ENCODE measurements around the gene CERS3. TPM values are rescaled to one million over a fixed set of nuclear protein-coding genes. Genes with fewer than 3 reads are reported as not detected.

Gene CERS3
- total RNA-seq, 1 experiment from 2014 or later, result not detected

- Histone ChIP-seq H3K27me3 (ENCODE audit: control insufficient read depth, insufficient read depth, low read length) (no peaks in the 10 kb centered on the region), H3K27ac (ENCODE audit: low read length) (no peak overlapping the region), H3K9me3 (ENCODE audit: control insufficient read depth, insufficient read depth, low read depth, low read length) (no peaks in the 10 kb centered on the region), H3K4me3 (ENCODE audit: low read depth in 2 of 2, low read length in 2 of 2) (no peak overlapping the region), H3K4me1 (ENCODE audit: control insufficient read depth, insufficient read depth, low read length) (no peaks in the 10 kb centered on the region), H3K36me3 (ENCODE audit: control insufficient read depth, insufficient read depth, low read length) (no peaks in the 10 kb centered on the region)
- CTCF ChIA-PET, result interaction anchor here (0.6 kb wide), 1 partner anchor 921 kb away, joined by 5 read pairs; no protein-coding TSS in a partner anchor
- POLR2A ChIA-PET, result no interaction called here
- no TSS peak for BruUV-seq (replicated peaks)
- ATAC-seq (no peak), DNase-seq (ENCODE audit: low read depth, low spot score) (no peak)
- in situ Hi-C loops (cut with HindIII; ENCODE audit: low pct_unique_long_range_greater_than_20kb, low sequenced_read_pairs) (no loop called here), intact Hi-C loops (cut with micrococcal nuclease; ENCODE audit: unreplicated experiment) (no loop called here)
- no peak for TF ChIP-seq SIN3A (IDR thresholded peaks at IDR 0.05; ENCODE audit: borderline replicate concordance, insufficient read depth, low read depth, low read length)
- TF ChIP-seq CTCF (IDR thresholded peaks at IDR 0.05), result no peak
- TF ChIP-seq, protein P1, sequence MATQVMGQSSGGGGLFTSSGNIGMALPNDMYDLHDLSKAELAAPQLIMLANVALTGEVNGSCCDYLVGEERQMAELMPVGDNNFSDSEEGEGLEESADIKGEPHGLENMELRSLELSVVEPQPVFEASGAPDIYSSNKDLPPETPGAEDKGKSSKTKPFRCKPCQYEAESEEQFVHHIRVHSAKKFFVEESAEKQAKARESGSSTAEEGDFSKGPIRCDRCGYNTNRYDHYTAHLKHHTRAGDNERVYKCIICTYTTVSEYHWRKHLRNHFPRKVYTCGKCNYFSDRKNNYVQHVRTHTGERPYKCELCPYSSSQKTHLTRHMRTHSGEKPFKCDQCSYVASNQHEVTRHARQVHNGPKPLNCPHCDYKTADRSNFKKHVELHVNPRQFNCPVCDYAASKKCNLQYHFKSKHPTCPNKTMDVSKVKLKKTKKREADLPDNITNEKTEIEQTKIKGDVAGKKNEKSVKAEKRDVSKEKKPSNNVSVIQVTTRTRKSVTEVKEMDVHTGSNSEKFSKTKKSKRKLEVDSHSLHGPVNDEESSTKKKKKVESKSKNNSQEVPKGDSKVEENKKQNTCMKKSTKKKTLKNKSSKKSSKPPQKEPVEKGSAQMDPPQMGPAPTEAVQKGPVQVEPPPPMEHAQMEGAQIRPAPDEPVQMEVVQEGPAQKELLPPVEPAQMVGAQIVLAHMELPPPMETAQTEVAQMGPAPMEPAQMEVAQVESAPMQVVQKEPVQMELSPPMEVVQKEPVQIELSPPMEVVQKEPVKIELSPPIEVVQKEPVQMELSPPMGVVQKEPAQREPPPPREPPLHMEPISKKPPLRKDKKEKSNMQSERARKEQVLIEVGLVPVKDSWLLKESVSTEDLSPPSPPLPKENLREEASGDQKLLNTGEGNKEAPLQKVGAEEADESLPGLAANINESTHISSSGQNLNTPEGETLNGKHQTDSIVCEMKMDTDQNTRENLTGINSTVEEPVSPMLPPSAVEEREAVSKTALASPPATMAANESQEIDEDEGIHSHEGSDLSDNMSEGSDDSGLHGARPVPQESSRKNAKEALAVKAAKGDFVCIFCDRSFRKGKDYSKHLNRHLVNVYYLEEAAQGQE (IDR thresholded peaks at IDR 0.05; ENCODE audit: insufficient read depth in 1 of 2, low read depth in 2 of 2, low read length in 1 of 2), result no peak
- no peak for TF ChIP-seq TCF7L2 (IDR thresholded peaks at IDR 0.05; ENCODE audit: low read depth, low read length)
- TF ChIP-seq POLR2AphosphoS5 (IDR thresholded peaks at IDR 0.05; ENCODE audit: low read depth, low read length), result no peak
Measured at GRCh38 chr15:100439514-100439913, 89.2 kb downstream of the CERS3 start.

- H3K27me3 ChIP-seq (ENCODE audit: control insufficient read depth, insufficient read depth, low read length), result no peaks in the 10 kb centered on the region
- TF ChIP-seq, protein P1 (IDR thresholded peaks at IDR 0.05; ENCODE audit: insufficient read depth in 1 of 2, low read depth in 2 of 2, low read length in 1 of 2), result no peak
- TF ChIP-seq POLR2AphosphoS5 (IDR thresholded peaks at IDR 0.05; ENCODE audit: low read depth, low read length) (no peak), SIN3A (IDR thresholded peaks at IDR 0.05; ENCODE audit: borderline replicate concordance, insufficient read depth, low read depth, low read length) (no peak)
- no peak overlapping the region for H3K27ac ChIP-seq (ENCODE audit: low read length)
- no peaks in the 10 kb centered on the region for H3K4me1 ChIP-seq (ENCODE audit: control insufficient read depth, insufficient read depth, low read length)
- H3K4me3 ChIP-seq (ENCODE audit: low read depth in 2 of 2, low read length in 2 of 2), result no peak overlapping the region
- CTCF ChIA-PET, result no interaction called here
- no TSS peak for BruUV-seq (replicated peaks)
- intact Hi-C loops (cut with micrococcal nuclease; ENCODE audit: unreplicated experiment) (no loop called here), in situ Hi-C loops (cut with HindIII; ENCODE audit: low pct_unique_long_range_greater_than_20kb, low sequenced_read_pairs) (no loop called here)
- POLR2A ChIA-PET, result no interaction called here
- ATAC-seq (no peak), DNase-seq (ENCODE audit: low read depth, low spot score) (no peak)
- no peaks in the 10 kb centered on the region for H3K9me3 ChIP-seq (ENCODE audit: control insufficient read depth, insufficient read depth, low read depth, low read length)
- no peaks in the 10 kb centered on the region for H3K36me3 ChIP-seq (ENCODE audit: control insufficient read depth, insufficient read depth, low read length)
Measured at GRCh38 chr15:100438570-100438969, 90.2 kb downstream of the CERS3 start.

Measured in Panc1 (cell line).